ENCODE measurements around the gene BRD7.

BRD7 gene

DNA sequence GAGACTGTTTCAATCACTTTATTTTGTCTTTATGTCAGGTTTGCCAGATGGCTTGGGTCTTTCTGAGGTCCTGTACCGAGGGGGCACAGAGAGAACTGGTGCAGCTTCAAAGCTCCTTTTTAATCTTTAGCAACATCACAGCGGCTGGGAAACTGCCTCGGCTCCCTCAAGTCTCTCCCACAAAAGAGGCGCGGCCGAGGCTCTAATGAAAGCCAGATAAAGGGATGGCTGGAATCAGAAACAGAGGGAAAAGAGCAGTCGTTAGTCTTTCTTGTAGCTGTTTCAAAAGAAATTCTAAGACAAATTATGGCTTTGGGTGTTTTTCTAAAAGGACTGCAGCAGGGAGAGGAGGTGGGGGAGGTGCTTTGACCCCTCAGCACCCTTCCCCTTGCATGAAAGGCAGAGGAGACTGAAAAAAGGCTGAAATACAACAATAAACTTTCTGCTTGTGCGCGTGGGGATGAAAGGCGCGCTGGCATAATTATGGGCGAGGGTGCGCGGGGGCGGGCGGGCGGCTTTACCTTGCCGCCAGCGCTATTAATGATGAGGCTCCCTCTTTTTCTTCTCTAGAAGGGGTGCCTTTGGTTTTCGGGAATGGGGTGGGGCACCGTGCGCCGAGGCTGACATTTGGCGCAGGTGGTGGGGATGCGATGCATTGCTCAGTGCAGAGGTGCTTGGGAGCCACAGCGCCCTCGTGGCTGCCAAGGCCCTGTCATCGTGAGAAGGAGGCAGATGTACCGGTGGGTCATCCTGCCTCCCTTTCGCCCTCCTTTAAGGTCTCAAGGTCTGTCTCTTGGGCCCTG lies 22.3 kb upstream of the BRD7 start:
- DNase-seq: peak; percentile 30

DNA sequence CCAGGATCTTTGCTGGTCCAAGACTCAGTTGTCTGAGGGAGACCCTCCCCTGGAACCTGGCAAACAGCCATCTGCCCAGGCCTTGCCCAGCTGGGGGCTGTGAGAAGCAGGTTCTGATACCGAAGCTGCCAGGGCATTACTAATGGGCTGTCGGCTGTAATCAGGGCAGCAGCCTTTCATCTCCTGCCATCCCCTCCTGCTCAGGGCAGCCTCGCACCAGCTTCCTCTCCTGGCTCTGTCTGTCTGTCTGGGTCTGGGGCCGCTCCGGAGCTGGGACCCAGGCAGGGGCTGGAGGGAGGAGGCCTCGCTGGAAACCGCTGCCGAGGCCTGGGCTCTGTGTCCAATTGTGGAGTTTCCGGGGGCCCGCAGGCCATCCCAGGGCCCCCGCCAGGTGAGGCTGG lies 21.6 kb upstream of the BRD7 start:
- DNase-seq: no peak

DNA sequence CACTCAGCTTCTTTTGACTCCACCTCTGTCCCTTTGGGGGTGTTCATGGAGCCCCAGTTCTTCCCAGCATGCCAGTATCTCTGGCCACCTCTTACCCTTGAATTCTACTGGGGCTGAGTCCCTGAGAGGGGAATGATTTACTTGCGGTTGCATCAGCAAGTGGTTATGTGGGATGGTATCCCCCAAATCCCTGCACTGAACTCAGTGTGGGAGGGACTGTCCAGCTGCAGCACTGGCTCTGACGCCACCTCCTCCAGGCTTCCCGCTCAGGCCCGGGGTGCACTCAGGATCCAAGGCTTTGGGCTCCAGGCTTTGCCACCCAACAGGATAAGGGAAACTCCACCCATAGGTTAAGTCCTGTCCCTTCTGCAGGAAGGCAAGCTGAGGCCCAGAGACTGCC lies 21.1 kb upstream of the BRD7 start:
- DNase-seq: no peak

GRCh38 chr16:50388496-50388895 lies 19.7 kb upstream of the BRD7 start:
- no peak for DNase-seq

GRCh38 chr16:50386774-50387173 lies 18.0 kb upstream of the BRD7 start:
- DNase-seq: no peak

DNA sequence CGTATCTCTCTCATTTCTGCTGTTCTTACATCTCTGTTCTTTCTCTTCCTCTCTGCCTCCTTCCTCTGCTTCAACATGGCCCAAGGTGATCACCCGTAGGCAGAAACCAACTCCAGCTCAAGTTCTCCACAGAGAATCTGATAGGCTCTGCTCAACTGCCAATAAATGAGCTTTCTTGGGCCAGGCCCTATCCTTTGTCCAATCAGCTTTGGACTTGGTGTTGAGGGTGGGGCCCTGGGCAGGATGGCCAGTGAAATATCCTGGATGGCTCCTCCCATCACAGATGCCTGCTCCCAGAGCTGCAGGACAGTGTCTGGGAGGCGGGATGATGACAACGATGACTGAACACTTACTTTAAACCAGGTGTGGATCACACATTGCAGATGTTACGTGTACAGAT lies 17.4 kb upstream of the BRD7 start:
- DNase-seq: no peak

DNA sequence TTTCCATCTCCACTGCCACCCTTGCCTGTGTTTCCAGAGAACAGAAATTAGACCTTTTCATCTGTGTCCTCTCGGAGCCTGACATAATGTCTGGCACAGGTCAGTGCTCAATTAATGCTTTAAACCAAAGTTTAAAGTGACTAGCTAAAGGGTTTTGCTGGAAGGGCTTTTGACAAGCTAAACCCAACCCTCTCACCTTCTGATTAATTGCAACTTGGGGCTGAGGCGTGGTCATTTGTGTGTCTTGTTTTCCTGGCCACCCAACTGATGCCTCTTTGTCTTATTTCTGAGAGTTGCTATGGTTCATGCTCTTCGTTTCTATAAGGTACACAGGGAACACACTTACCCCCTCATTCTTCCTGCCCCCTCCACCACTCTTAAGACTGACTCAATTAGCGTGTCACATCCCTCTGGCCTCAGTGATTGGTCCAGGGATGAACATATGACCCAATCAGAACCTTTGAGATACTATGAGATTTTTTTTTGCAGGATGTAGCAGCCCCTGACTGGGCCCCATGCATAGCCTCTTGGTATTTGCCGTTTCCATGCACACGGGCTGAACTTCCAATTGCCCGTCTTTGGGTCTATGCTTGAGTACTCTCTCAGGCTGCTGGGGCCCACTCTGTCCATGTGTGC lies 15.8 kb upstream of the BRD7 start:
- no peak for DNase-seq

- DNase-seq: no peak
Observed at GRCh38 chr16:50381679-50382440, 13.1 kb upstream of the BRD7 start.

- no peak for DNase-seq
Observed at GRCh38 chr16:50378417-50378816, 9.6 kb upstream of the BRD7 start.

DNA sequence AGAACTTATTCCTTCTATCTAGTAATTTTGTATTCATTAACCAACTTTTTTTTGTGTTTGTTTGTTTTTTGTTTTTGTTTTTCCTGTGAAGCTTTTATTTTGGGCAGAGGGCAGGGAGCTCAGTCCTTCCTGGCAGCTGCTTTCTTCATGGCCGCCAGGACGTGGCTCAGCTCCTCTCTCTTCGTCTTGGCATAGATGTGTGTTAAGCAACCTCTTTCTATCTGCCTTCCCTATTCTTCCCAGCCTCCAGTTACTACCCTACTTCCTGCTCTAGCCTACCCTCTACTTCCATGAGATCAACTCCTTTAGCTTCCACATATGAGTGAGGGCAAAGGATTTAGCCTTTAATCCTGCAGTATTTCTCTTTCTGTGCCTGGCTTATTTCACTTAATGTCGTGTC lies 8.2 kb upstream of the BRD7 start:
- no peak for DNase-seq

GRCh38 chr16:50373780-50374179 lies 5.0 kb upstream of the BRD7 start:
- DNase-seq: no peak

DNA sequence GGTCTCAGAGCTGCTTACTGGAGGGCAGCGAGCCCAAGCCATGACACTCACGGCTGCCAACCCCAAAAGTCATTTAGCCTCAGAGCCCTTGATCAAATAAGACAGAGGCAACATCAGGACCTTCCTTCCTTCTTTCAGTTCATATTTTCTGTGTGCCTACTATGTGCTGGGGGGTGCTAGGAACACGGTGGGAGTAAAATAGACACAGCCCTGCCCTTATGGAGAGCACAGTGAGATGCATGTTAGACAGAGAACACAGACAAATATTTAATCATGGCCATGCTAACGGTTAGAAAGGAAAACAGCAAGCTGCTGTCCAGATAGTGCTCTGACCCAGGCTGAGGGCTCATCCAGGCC lies 4.5 kb upstream of the BRD7 start:
- DNase-seq: no peak

GRCh38 chr16:50372611-50373344 lies 4.0 kb upstream of the BRD7 start:
- no peak for DNase-seq

- peak; percentile 32 for DNase-seq
Observed at GRCh38 chr16:50371936-50372595, 3.3 kb upstream of the BRD7 start.

- no peak for DNase-seq
Observed at GRCh38 chr16:50371036-50371716, 2.4 kb upstream of the BRD7 start.

- DNase-seq: peak; percentile 47
Observed at GRCh38 chr16:50369133-50369804, 481 bp upstream of the BRD7 start.

- no peak for DNase-seq
Observed at GRCh38 chr16:50367777-50368409, 895 bp downstream of the BRD7 start.

DNA sequence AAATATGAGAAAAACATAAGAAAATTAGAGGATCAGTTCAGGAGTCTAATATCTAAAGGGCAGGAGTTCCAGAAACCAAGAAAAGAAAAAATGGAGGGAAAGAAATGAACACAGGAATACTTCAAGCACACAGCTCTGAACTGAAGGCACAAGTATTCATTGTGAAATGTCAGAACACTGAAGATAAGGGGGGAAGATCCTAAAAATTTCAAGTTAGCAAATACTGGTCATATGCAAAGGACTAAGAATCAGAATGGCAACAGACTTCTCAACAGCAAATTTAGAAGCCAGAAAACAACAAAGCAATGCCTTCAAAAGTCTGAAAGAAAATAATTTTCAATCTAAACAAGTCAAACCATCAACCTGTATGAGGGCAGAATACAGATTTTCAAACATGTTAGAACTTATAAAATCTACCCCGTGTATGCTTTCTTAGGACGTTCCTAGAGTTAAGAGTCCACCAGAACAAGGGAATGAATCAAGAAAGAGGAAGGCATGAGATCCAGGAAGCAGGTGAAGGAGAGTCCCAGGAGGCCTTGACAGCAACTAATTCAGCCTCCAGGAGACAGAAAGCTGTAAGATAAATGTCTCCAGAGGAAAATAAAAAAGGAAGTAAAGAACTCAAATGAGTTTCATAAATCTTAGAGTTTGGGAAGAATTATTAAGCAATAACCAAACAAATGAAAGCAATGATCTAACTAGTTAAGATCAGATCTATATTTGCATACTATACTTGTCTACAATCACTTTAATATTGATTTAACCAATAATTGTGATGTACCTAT lies 2.8 kb downstream of the BRD7 start:
- no peak for DNase-seq

DNA sequence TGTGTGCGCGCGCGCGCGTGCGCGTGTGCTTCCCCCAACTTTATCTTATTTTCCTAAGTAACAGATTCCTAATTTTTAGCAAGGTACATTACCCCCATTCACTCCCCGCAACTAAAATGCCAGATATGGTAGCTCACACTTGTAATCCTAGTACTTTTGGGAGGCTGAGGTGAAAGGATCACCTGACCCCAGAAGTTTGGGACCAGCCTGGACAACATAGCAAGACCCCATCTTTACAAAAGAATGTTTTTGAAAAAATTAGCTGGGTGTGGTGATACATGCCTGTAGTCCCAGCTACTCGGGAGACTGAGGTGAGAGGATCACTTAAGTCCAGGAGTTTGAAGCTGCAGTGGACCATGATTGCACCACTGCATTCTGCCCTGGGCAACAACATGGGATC lies 5.1 kb downstream of the BRD7 start:
- no peak for DNase-seq

DNA sequence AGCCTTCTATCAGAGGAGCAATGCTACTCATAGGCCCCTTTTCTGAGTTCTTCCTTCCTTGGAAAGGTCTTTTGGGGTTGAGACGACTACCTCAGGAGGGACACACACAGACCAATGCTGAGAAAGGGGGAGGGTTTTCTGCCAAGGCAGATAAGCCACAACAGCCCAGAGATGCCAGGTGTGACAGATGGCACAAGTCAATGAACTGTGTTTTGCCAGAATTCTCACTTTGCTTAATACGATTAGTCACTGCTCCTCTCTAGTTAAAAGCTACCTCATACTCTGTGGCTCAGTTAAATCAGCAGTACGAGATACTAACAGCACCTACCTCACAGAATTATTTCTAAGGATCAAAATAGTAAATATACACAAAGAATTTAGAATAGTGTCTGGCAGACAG lies 8.0 kb downstream of the BRD7 start:
- DNase-seq: no peak

Data from right kidney (tissue), 1 donor.